LNCAP (cell line): ENCODE data around the gene BOLL.
A peak's percentile ranks its signal among the peaks of the same experiment; 100 is the strongest.

Source experiments
- TF ChIP-seq, protein P1 (sequence below): fragments of 450-650 bp; IDR thresholded peaks from 2 replicates; pipeline ENCODE4 v1.5.1; 2017; ENCODE audit warnings: mild to moderate bottlenecking

The BOLL gene

GRCh38 chr2:197810491-197810890 lies 25.4 kb upstream of the BOLL start:
- TF ChIP-seq, protein P1, sequence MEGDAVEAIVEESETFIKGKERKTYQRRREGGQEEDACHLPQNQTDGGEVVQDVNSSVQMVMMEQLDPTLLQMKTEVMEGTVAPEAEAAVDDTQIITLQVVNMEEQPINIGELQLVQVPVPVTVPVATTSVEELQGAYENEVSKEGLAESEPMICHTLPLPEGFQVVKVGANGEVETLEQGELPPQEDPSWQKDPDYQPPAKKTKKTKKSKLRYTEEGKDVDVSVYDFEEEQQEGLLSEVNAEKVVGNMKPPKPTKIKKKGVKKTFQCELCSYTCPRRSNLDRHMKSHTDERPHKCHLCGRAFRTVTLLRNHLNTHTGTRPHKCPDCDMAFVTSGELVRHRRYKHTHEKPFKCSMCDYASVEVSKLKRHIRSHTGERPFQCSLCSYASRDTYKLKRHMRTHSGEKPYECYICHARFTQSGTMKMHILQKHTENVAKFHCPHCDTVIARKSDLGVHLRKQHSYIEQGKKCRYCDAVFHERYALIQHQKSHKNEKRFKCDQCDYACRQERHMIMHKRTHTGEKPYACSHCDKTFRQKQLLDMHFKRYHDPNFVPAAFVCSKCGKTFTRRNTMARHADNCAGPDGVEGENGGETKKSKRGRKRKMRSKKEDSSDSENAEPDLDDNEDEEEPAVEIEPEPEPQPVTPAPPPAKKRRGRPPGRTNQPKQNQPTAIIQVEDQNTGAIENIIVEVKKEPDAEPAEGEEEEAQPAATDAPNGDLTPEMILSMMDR, result no peak

- TF ChIP-seq, protein P1, result no peak
Observed at GRCh38 chr2:197810016-197810415, 24.9 kb upstream of the BOLL start.

DNA sequence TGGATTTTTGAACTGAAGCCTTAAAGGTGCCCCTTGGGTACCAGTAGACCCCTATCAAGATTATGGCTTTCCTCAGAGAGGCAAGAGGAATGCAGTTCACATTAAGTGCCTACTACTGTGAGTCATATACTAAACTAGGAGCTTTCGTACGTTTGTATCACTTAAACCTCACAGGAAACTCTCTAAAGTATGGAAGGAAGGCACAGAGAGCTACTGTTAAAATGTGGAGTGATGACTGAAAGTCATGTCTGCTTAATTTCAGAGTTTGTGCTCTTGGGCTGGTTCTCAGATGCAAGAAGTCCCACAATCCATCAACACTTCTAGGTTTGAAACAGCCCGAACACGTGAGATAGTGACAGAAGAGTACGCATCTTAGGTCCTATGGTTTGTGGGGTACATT lies 23.9 kb upstream of the BOLL start:
- TF ChIP-seq, protein P1, result no peak

- TF ChIP-seq, protein P1, result no peak
Observed at GRCh38 chr2:197805715-197806633, 20.9 kb upstream of the BOLL start.

DNA sequence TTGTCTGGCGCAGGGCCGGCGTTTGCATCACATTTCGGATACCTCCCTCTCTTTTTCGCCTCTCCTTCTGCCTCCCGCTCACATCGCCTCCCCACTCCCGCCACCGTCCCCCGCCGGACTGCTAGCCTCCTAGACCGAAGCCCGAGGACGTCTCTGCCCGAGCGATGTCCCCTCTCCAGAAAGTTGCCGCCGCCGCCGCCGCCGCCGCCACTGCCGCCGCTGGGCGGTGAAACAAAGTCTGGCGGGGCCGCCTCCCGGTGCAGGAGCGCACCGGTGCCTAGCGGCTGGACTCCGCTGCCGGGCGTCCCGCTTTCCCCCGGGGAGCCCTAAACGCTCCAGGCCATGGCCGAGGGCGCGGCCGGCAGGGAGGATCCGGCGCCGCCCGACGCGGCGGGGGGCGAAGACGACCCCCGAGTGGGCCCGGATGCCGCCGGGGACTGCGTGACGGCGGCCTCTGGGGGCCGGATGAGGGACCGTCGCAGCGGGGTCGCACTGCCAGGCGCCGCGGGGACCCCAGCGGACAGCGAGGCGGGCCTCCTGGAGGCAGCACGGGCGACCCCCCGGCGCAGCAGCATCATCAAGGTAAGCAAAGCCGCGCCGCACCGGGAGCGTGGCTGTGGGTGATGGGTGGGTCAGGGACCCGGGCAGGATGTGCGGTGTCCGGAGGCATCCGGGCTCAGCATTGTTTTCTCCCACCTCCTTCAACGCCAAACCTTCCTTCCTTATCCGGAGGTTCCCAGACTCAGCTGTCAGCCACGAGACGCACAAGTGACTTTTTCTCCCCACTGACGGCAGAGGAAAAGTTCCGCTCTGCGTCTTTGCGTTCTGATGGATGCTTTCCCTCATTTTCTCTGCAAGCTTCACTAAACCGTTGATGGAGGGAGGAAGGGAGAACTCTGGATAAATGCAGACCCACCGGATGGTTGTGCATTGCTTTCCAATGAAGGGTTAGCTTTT lies 19.9 kb upstream of the BOLL start:
- TF ChIP-seq, protein P1, result no peak

GRCh38 chr2:197804049-197804757 lies 19.1 kb upstream of the BOLL start, which contains the start of gene PLCL1:
TSS of gene PLCL1 (plus strand) at chr2:197804593.
- TF ChIP-seq, protein P1, result no peak

DNA sequence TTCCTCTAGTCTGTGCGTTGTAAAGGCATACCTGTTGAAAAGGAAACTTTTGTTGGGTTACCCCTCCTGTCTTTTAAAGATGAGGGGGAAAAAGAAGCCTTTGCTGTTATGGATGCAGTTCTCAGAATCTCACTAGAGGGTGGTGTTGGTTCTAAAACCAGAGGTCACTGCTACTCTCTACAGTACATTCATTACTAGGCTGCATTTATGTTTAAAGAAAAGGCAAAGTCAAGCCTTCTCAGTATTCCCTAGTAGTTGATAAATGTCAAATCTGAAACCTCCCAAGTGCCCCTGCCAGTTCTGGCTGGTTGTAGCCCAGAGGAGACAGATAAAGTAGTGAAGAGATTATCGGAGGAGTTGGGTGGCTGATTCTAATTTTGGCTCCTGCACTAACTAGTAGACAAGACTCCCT lies 17.9 kb upstream of the BOLL start:
- TF ChIP-seq, protein P1, result peak; percentile 67
